ENCODE measurements around the gene DYRK3.

Gene DYRK3

GRCh38 chr1:206684478-206685333, 49.4 kb downstream of the DYRK3 start, which contains the start of gene MAPKAPK2:
Gene MAPKAPK2, plus strand, starts transcription at chr1:206684905. Its CDS starts 325 bp downstream, at chr1:206685230.
- DNase-seq: peak; percentile 92

- peak; percentile 77 for DNase-seq
These were observed 50.0 kb downstream of the DYRK3 start for GRCh38 chr1:206685334-206685768.

GRCh38 chr1:206685769-206686477, 50.6 kb downstream of the DYRK3 start:
- DNase-seq: peak; percentile 72

- no peak for DNase-seq
These were observed 51.3 kb downstream of the DYRK3 start for GRCh38 chr1:206686478-206687249.

DNA sequence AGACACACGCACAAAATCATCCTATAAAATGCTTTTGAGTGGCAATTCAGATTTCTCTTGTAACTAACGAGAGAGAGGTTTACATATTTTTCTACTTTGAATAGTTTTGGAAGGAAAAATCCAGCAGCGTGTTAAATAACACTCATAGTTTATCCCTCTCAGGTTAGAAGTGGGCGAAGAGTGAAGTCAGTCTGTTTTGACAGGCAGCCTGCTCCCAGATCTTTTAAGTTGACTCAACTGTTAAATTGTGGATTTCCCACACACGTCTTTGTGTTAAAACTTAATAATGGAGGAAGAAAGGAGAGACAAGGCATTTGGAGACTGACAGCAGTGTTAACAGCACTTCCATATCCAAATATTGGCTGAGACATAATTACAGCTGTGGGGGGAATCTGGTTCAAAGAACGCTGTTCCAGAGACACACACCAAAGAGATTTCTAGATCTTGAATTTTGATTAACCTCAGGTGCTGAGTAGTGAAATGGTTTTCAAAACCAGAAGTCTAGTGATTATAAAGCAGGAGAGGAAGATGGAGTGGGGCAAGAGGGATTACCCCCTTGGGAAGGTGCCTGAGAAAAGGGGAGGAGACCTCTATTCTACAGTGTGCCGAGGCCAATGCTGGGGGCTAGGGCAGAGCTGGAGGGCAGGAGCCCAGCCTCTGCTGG, 52.0 kb downstream of the DYRK3 start:
- DNase-seq: no peak

DNA sequence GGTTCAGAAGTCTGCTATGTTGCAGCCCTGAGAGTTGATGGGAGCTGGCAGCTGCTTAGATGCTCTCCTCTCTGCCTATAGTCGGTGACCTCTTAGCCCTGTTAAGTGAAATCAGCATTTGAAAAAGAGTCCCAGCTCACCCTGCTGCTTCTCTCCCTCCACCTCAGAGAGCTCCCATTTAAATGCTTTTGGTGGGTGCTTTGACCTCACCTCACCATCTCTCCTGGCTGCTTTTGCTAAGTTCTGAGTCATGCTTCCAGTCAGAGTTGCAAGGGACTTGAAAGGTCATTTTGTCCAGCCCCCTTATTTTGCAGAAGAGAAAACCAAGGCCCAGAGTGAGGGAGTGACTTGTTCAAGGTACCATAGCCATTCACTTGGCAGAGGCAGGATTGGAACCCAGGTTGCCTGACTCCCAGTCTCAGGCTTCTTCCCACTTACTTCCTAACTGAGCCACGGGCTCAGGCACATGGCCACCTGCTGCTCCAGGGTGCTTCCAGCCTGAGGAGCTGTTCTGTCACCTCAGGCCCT, 52.6 kb downstream of the DYRK3 start:
- no peak for DNase-seq

DNA sequence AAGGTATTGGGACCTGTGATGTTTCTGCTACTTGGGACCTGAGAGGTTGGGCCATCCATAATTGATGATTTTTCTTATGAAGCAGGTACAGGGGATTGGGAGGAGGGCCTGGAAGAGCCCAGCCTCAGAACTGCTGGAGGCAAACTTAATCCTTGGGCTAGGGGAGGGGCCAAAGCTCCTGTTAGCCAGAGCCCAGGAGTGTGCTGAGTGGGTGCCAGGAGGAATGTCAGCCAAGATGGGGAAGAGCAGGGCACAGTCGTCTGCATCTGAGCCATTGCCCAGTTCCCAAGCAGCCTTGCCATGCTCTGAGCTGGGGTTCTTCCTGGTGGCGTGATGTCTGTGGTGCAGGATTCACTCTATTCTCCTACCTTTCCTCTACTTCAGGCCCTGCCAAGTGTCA, 55.2 kb downstream of the DYRK3 start:
- DNase-seq: no peak

GRCh38 chr1:206691604-206692003, 56.3 kb downstream of the DYRK3 start:
- DNase-seq: no peak

DNA sequence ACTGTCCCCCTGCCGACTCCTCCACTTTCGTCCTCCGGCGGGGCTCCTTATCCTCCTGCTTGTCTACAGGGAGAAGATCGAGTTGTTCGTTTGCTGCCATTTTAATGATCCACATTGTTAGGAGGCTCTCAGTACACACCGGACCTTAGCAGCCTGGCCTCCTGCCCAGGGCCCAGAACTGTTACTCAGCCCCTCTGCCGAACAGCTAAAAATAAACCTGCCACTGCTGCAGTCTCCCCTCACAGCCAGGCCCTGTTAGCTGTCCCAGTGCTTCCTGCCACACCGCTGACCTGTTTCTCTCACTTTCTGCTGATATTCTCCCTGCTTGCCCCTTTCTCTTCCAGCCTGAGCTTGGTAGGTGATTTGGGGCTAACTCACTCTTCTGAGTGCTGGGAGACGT, 57.7 kb downstream of the DYRK3 start:
- DNase-seq: peak; percentile 71

DNA sequence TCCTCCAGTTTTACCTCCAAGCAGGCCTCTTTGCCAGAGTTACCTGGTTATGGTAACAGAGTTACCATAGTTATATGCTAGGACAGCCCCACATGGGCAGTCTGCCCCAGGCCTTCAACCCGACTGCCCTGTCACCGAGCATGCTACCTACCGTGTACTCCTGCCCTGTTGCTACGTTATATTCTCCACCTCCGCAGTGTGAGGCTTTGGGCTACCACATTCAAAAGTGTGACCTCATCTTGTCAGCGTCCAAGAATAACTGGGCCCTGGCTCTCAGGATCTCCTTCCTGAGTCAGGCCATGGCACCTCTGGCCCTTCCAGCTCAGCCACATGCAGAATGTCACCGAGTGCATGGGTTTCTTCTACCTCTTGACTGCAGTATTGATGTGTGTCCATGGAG, 58.3 kb downstream of the DYRK3 start:
- DNase-seq: no peak

- DNase-seq: peak; percentile 9
These were observed 59.1 kb downstream of the DYRK3 start for GRCh38 chr1:206694171-206695124.

DNA sequence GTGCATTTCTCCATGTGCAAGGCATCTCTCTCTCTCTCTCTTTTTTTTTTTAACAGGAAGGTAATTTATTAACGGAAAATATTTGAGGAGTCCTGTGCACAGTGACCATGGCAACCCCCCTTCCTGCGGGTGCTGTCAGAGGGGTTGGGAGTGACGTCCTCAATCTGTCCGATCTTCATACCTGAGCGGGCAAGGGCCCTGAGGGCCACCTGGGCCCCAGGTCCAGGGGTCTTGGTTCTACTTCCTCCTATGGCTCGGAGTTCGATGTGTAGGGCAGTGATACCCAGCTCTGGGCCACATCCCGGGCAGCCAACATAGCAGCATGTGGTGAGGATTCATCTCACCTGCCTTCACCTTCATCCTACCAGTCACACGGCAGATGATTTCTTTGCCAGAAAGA, 60.4 kb downstream of the DYRK3 start:
- DNase-seq: peak; percentile 38

GRCh38 chr1:206696812-206697585, 61.7 kb downstream of the DYRK3 start:
- DNase-seq: peak; percentile 15

GRCh38 chr1:206698011-206698410, 62.7 kb downstream of the DYRK3 start:
- DNase-seq: peak; percentile 12
